Measurements from ENCODE around the gene CORO2A. TPM values are rescaled to one million over a fixed set of nuclear protein-coding genes. Genes with fewer than 3 reads are reported as not detected.

CORO2A gene
- total and polyA plus RNA-seq, 2 donors (not counting 3 experiments of a cell fraction or from before 2014, with no cell fraction given): 0.35 to 0.53 TPM

GRCh38 chr9:98080780-98081179 is 111.7 kb downstream of the CORO2A start:
- FAIRE-seq (no peak), DNase-seq (ENCODE audit: low read depth, low spot score) (no peak)
- peaks cover 5 to 18% of the 10 kb centered on the region in 2 experiments for H3K36me3 ChIP-seq (ENCODE audit: control insufficient read depth in 2 of 2, extremely low read depth in 1 of 2, insufficient read depth in 2 of 2, low read length in 2 of 2)
- ChIA-PET POLR2A (interaction anchor here (0.6 to 1.7 kb wide), 2 partner anchors 22 to 24 kb away, joined by 3 to 4 read pairs; partner anchors contain the start of gene NANS), CTCF (no interaction called here)
- intact Hi-C loops (cut with micrococcal nuclease): no loop called here
- H3K27me3 ChIP-seq (ENCODE audit: control insufficient read depth in 2 of 2, insufficient read depth in 2 of 2, low read length in 2 of 2): no peaks in the 10 kb centered on the region
- peaks cover 12% of the 10 kb centered on the region for H3K4me1 ChIP-seq (ENCODE audit: control insufficient read depth, extremely low read depth, insufficient read depth, low read length)
- H3K9me1 ChIP-seq (replicated peaks; ENCODE audit: control insufficient read depth, extremely low read depth, insufficient read depth, low read length): no peaks in the 10 kb centered on the region
- no peak overlapping the region for H3K4me3 ChIP-seq (replicated peaks in 1 of 3; ENCODE audit: insufficient read depth in 1 of 3, low read depth in 1 of 3, low read length in 3 of 3)
- no peaks in the 10 kb centered on the region for H3K9me3 ChIP-seq (replicated peaks; ENCODE audit: control insufficient read depth, insufficient read depth, low read length)
- dilution Hi-C loops (cut with MboI; ENCODE audit: extremely low pct_ligation_motif_present, low sequenced_read_pairs): no loop called here
- BruUV-seq (replicated peaks): no TSS peak
- TF ChIP-seq CTCF (IDR thresholded peaks at IDR 0.05; ENCODE audit: extremely low read depth in 1 of 2, insufficient read depth in 1 of 2, low read depth in 1 of 2, low read length in 2 of 2): no peak
- no peak for TF ChIP-seq POLR2A (IDR thresholded peaks at IDR 0.05; ENCODE audit: low read depth, low read length)
- no peak for TF ChIP-seq JUN (IDR thresholded peaks at IDR 0.05; ENCODE audit: borderline replicate concordance, insufficient read depth, insufficient read length, low read depth)
- no peak for TF ChIP-seq GATA2 (IDR thresholded peaks at IDR 0.05; ENCODE audit: insufficient read depth, insufficient read length, low read depth, low read length)
- TF ChIP-seq MYC (IDR thresholded peaks at IDR 0.05; ENCODE audit: low read depth, low read length): no peak
- TF ChIP-seq POLR2AphosphoS5 (IDR thresholded peaks at IDR 0.05; ENCODE audit: insufficient read depth, low read depth, low read length): no peak
- no peak for TF ChIP-seq FOS (IDR thresholded peaks at IDR 0.05; ENCODE audit: borderline replicate concordance, insufficient read depth, low read length)
- TF ChIP-seq, protein P1, sequence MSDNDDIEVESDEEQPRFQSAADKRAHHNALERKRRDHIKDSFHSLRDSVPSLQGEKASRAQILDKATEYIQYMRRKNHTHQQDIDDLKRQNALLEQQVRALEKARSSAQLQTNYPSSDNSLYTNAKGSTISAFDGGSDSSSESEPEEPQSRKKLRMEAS (IDR thresholded peaks at IDR 0.05; ENCODE audit: insufficient read depth, insufficient read length): no peak
- TF ChIP-seq EZH2 (IDR thresholded peaks at IDR 0.05; ENCODE audit: borderline replicate concordance, low read depth, low read length, severe bottlenecking): no peak
- no peaks in the 10 kb centered on the region for H4K20me1 ChIP-seq (replicated peaks; ENCODE audit: control insufficient read depth, extremely low read depth, insufficient read depth, low read length)
- H3K79me2 ChIP-seq (ENCODE audit: control insufficient read depth, insufficient read depth, low read length): peaks cover 8% of the 10 kb centered on the region
- no peak overlapping the region for H2AFZ ChIP-seq (ENCODE audit: low read depth, low read length)
- no peak overlapping the region for H3K4me2 ChIP-seq (ENCODE audit: insufficient read depth, low read length)
- H3K9ac ChIP-seq (replicated peaks; ENCODE audit: extremely low read depth, insufficient read depth, low read length): no peak overlapping the region
- H3K27ac ChIP-seq (ENCODE audit: insufficient read depth, low read depth, low read length): no peak overlapping the region
